Common myeloid progenitor, CD34-positive (primary cell): ENCODE measurements around the gene ACSM3.

Source experiments
- CTCF ChIA-PET: fragments of 350-600 bp; sonication (Branson Sonifier 250); formaldehyde crosslinking; loops from one replicate; lab custom pipeline; 2021; ENCODE audit warnings: antibody characterized with exemption; lab: Charles Lee
- POLR2A ChIA-PET: fragments of 350-600 bp; sonication (Branson Sonifier 250); formaldehyde crosslinking; loops from one replicate; lab custom pipeline; 2021; ENCODE audit warnings: antibody characterized with exemption; lab: Charles Lee
- DNase-seq, 3 donors: peaks; one replicate each; pipeline versions ENCODE4 v3.0.0 to v3.0.0-alpha.2; 2013
- H3K27ac ChIP-seq, 2 experiments: 1 replicate in 1 of 2; 2 replicates in 1 of 2; pipeline ENCODE4 v1.7.0; 2013; ENCODE audit warnings: inconsistent platforms in 2 of 2, low read length in 2 of 2, mild to moderate bottlenecking in 2 of 2, low read depth in 1 of 2, moderate library complexity in 1 of 2; ENCODE audit not compliant: severe bottlenecking in 2 of 2, insufficient read depth in 1 of 2, poor library complexity in 1 of 2
- H3K27me3 ChIP-seq, 5 experiments: replicated peaks in 2 of 5; 1 replicate in 3 of 5; 2 replicates in 2 of 5; pipeline versions ENCODE4 v1.6.1 to v1.7.0; 2013; ENCODE audit warnings: low read length in 4 of 5, mild to moderate bottlenecking in 2 of 5, moderate library complexity in 2 of 5, inconsistent platforms in 1 of 5; ENCODE audit not compliant: insufficient read depth in 5 of 5, control insufficient read depth in 4 of 5
- H3K36me3 ChIP-seq, 4 experiments: 1 replicate in 2 of 4; 2 replicates in 2 of 4; pipeline versions ENCODE4 v1.6.1 to v1.7.0; 2013; ENCODE audit warnings: low read length in 3 of 4, control low read depth in 1 of 4, mild to moderate bottlenecking in 1 of 4; ENCODE audit not compliant: control insufficient read depth in 4 of 4, insufficient read depth in 4 of 4
- H3K4me1 ChIP-seq, 4 experiments: 1 replicate in 3 of 4; 2 replicates in 1 of 4; pipeline versions ENCODE4 v1.6.1 to v1.7.1; 2013; ENCODE audit warnings: low read length in 3 of 4, mild to moderate bottlenecking in 3 of 4, control low read depth in 1 of 4, inconsistent platforms in 1 of 4, moderate library complexity in 1 of 4; ENCODE audit not compliant: control insufficient read depth in 4 of 4, insufficient read depth in 4 of 4; ENCODE audit errors: control extremely low read depth in 1 of 4
- H3K4me3 ChIP-seq, 7 experiments: 1 replicate in 4 of 7; 2 replicates in 3 of 7; pipeline versions ENCODE4 v1.5.1 to v1.7.0; 2013; ENCODE audit warnings: mild to moderate bottlenecking in 7 of 7, low read length in 6 of 7, moderate library complexity in 6 of 7, inconsistent platforms in 2 of 7, low read depth in 2 of 7, control low read depth in 1 of 7; ENCODE audit not compliant: insufficient read depth in 4 of 7, control insufficient read depth in 1 of 7; ENCODE audit errors: extremely low read depth in 1 of 7
- H3K9me3 ChIP-seq, 5 experiments: 1 replicate in 4 of 5; 2 replicates in 1 of 5; pipeline versions ENCODE4 v1.6.1 to v1.7.1; 2013; ENCODE audit warnings: low read length in 4 of 5, mild to moderate bottlenecking in 2 of 5, inconsistent platforms in 1 of 5, low read depth in 1 of 5, moderate library complexity in 1 of 5; ENCODE audit not compliant: control insufficient read depth in 4 of 5, insufficient read depth in 2 of 5; ENCODE audit errors: control extremely low read depth in 1 of 5
- WGBS: methylation state at CpG from one replicate; pipeline ENCODE4 v1.1.5; 2013; ENCODE audit not compliant: insufficient coverage; 5-methylcytosine and 5-hydroxymethylcytosine counted together

The ACSM3 gene

GRCh38 chr16:20811889-20812439 lies 48.1 kb downstream of the ACSM3 start:
- H3K36me3 ChIP-seq: peaks cover 0 to 39% (median 10%) of the 10 kb centered on the region in 4 experiments
- H3K9me3 ChIP-seq: no peaks in the 10 kb centered on the region
- peaks cover 8 to 85% (median 51%) of the 10 kb centered on the region in 4 experiments for H3K4me1 ChIP-seq
- CTCF ChIA-PET: interaction anchor here (1.0 to 7.0 kb wide), 5 partner anchors 9 to 39 kb away, joined by 3 to 41 read pairs (median 4); no protein-coding TSS in a partner anchor
- POLR2A ChIA-PET: interaction anchor here (0.6 kb wide), 1 partner anchor 61 kb away, joined by 5 read pairs; no protein-coding TSS in a partner anchor
- no peak overlapping the region for H3K27ac ChIP-seq
- H3K4me3 ChIP-seq: no peak overlapping the region
- no peaks in the 10 kb centered on the region for H3K27me3 ChIP-seq
- 97% methylated on average over 6 of the region's 10 CpGs for WGBS
- DNase-seq: no peak

GRCh38 chr16:20812510-20812909 lies 48.7 kb downstream of the ACSM3 start:
- ChIA-PET CTCF (interaction anchor here (1.0 to 7.0 kb wide), 4 partner anchors 8 to 34 kb away, joined by 3 to 41 read pairs (median 11); no protein-coding TSS in a partner anchor), POLR2A (no interaction called here)
- H3K36me3 ChIP-seq: peaks cover 0 to 45% (median 12%) of the 10 kb centered on the region in 4 experiments
- peaks cover 8 to 79% (median 47%) of the 10 kb centered on the region in 4 experiments for H3K4me1 ChIP-seq
- 80% methylated on average over 2 of the region's 2 CpGs for WGBS
- H3K27ac ChIP-seq: no peak overlapping the region
- DNase-seq: no peak
- no peaks in the 10 kb centered on the region for H3K9me3 ChIP-seq
- H3K27me3 ChIP-seq: no peaks in the 10 kb centered on the region
- H3K4me3 ChIP-seq: no peak overlapping the region

- H3K36me3 ChIP-seq: peaks cover 3 to 64% (median 23%) of the 10 kb centered on the region in 4 experiments
- peak; percentile 67 to 96 (median 94) for DNase-seq
- no peaks in the 10 kb centered on the region for H3K9me3 ChIP-seq
- H3K27ac ChIP-seq: peak overlapping the region in 1 of 2 experiments; percentile 23
- H3K4me1 ChIP-seq: peaks cover 8 to 58% (median 30%) of the 10 kb centered on the region in 4 experiments
- POLR2A ChIA-PET: no interaction called here
- 0% methylated on average over 1 of the region's 4 CpGs for WGBS
- H3K4me3 ChIP-seq: peak overlapping the region in 2 of 7 experiments; percentile 43
- CTCF ChIA-PET: interaction anchor here (0.9 to 7.0 kb wide), 5 partner anchors 10 to 124 kb away, joined by 3 to 41 read pairs (median 3); no protein-coding TSS in a partner anchor
- no peaks in the 10 kb centered on the region for H3K27me3 ChIP-seq
These were observed 51.0 kb downstream of the ACSM3 start for GRCh38 chr16:20814784-20815183.

GRCh38 chr16:20818929-20819585 lies 55.2 kb downstream of the ACSM3 start:
- ChIA-PET CTCF (interaction anchor here (1.1 to 1.5 kb wide), 3 partner anchors 13 to 265 kb away, joined by 3 to 6 read pairs (median 4); partner anchors contain the start of genes ERI2 and REXO5), POLR2A (no interaction called here)
- 90% methylated on average over 2 of the region's 4 CpGs for WGBS
- H3K4me1 ChIP-seq: peaks cover 26 to 50% (median 34%) of the 10 kb centered on the region in 4 experiments
- no peaks in the 10 kb centered on the region for H3K9me3 ChIP-seq
- no peak overlapping the region for H3K27ac ChIP-seq
- no peak for DNase-seq
- H3K27me3 ChIP-seq: no peaks in the 10 kb centered on the region
- H3K4me3 ChIP-seq: no peak overlapping the region
- H3K36me3 ChIP-seq: peaks cover 6 to 69% (median 26%) of the 10 kb centered on the region in 4 experiments

GRCh38 chr16:20821682-20822081 lies 57.9 kb downstream of the ACSM3 start:
- no peak overlapping the region for H3K27ac ChIP-seq
- no peaks in the 10 kb centered on the region for H3K27me3 ChIP-seq
- ChIA-PET POLR2A (no interaction called here), CTCF (interaction anchor here (1.2 to 1.5 kb wide), 2 partner anchors 9 to 13 kb away, joined by 3 read pairs; no protein-coding TSS in a partner anchor)
- H3K36me3 ChIP-seq: peaks cover 12 to 74% (median 30%) of the 10 kb centered on the region in 4 experiments
- no peak overlapping the region for H3K4me3 ChIP-seq
- no peak for DNase-seq
- no peaks in the 10 kb centered on the region for H3K9me3 ChIP-seq
- H3K4me1 ChIP-seq: peaks cover 19 to 35% (median 25%) of the 10 kb centered on the region in 4 experiments
- WGBS: 74% methylated on average over 2 of the region's 4 CpGs

- CTCF ChIA-PET: interaction anchor here (1.0 to 3.7 kb wide), 4 partner anchors 9 to 30 kb away, joined by 3 to 18 read pairs (median 3); no protein-coding TSS in a partner anchor
- DNase-seq: peak in 1 of 3 donors; percentile 46
These were observed 58.9 kb downstream of the ACSM3 start for GRCh38 chr16:20822521-20823325.

More at GRCh38 chr16:20822521-20823325, 58.9 kb downstream of the ACSM3 start:
- Histone ChIP-seq H3K4me3 (peak overlapping the region in 1 of 7 experiments; percentile 37), H3K9me3 (no peaks in the 10 kb centered on the region), H3K27me3 (no peaks in the 10 kb centered on the region), H3K27ac (no peak overlapping the region), H3K36me3 (peaks cover 12 to 73% (median 31%) of the 10 kb centered on the region in 4 experiments), H3K4me1 (peaks cover 17 to 35% (median 25%) of the 10 kb centered on the region in 4 experiments)
- WGBS: no CpG with 5 or more reads among the region's 3 CpGs
- POLR2A ChIA-PET: no interaction called here
